SJSA1 (cell line): Measurements from ENCODE around the gene AKAP6. TPM values are rescaled to one million over a fixed set of nuclear protein-coding genes. Genes with fewer than 3 reads are reported as not detected.

Experiments used
- DNase-seq, 2 experiments: peaks; one replicate each; pipeline ENCODE4 v3.0.0-alpha.2; 2015 to 2020; ENCODE audit warnings: low spot score in 2 of 2, low read depth in 1 of 2
- H3K27ac ChIP-seq: fragments of 250-450 bp; sonication (Bioruptor Pico); 2 replicates; pipeline ENCODE4 v1.5.1; 2020; ENCODE audit warnings: mild to moderate bottlenecking, moderate library complexity
- H3K27me3 ChIP-seq: fragments of 250-450 bp; sonication (Bioruptor Pico); replicated peaks from 2 replicates; pipeline ENCODE4 v1.5.1; 2020; ENCODE audit warnings: mild to moderate bottlenecking, moderate library complexity
- H3K36me3 ChIP-seq: fragments of 250-450 bp; sonication (Bioruptor Pico); 2 replicates; pipeline ENCODE4 v1.5.1; 2020; ENCODE audit warnings: mild to moderate bottlenecking
- H3K4me1 ChIP-seq: fragments of 250-450 bp; sonication (Bioruptor Pico); replicated peaks from 2 replicates; pipeline ENCODE4 v1.6.1; 2021; ENCODE audit warnings: mild to moderate bottlenecking
- H3K4me3 ChIP-seq: fragments of 250-450 bp; sonication (Bioruptor Pico); 2 replicates; pipeline ENCODE4 v1.5.1; 2020; ENCODE audit warnings: mild to moderate bottlenecking
- H3K9me3 ChIP-seq: fragments of 250-450 bp; sonication (Bioruptor Pico); replicated peaks from 2 replicates; pipeline ENCODE4 v1.5.1; 2020; ENCODE audit warnings: mild to moderate bottlenecking
- total RNA-seq: library from RNA; depleted of rRNA; stranded (reverse); fragments of >200 nt; shearing (Covaris generic); gene quantifications from 2 replicates; pipeline ENCODE4 v1.2.3, GENCODE V29; 2014

AKAP6 gene
- total RNA-seq, 1 experiment from 2014 or later, result 3.8 TPM

DNA sequence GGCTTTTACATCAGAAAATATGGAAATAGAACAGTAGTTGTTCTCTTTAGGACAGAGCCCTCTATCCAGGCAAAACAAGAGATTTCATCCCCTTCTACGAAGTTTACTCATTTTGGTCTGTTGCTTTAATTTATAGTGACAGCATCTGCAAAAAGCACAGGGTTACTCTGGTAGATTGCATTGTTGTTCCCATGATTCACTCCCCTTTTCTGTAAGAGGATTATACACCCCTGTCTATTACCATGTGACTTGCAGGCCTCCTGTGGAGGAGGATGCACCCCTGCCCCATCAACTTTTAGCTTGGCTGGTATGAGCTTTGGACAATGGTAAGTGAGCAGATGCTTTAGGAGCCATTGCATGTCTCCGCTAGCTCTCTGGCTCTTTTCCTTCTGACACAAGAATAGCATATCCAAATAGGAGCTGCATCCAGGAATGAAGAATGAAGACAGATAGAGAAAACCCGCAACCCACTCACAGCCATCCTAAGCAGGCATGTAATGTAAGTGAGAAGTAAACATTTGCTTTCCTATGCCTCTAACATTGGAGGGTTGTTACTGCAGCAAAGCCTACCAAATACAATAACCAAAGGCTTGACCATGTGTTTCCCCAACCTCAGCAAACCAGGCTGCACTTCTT, 304.2 kb downstream of the AKAP6 start:
- Histone ChIP-seq H3K9me3 (no peaks in the 10 kb centered on the region), H3K27ac (no peak overlapping the region)
- no peak for DNase-seq

DNA sequence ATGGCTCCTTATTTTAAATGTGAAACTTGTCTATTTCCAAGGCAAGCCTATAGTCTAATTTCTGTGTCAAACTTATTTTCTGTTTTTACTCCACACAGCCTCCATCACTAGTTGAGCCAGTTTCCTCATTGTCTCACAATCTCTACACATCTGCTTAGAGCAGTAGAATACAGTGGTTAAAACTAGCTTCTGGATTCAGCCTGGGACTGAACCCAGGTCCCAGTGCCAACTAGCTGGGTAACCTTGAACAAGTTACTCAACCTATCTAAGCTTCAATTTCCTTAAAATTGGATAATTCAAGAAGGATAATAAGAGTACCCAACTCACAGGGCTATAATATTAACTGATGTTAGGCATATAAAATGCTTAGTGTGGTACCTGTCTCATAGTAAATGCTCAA, 304.8 kb downstream of the AKAP6 start:
- no peaks in the 10 kb centered on the region for H3K36me3 ChIP-seq
- H3K4me1 ChIP-seq, result no peaks in the 10 kb centered on the region
- no peak overlapping the region for H3K4me3 ChIP-seq
- no peak for DNase-seq
- H3K27me3 ChIP-seq, result no peaks in the 10 kb centered on the region
- no peaks in the 10 kb centered on the region for H3K9me3 ChIP-seq
- no peak overlapping the region for H3K27ac ChIP-seq

More for the DNA sequence above, 304.2 kb downstream of the AKAP6 start:
- Histone ChIP-seq H3K36me3 (no peaks in the 10 kb centered on the region), H3K4me3 (no peak overlapping the region), H3K27me3 (no peaks in the 10 kb centered on the region), H3K4me1 (no peaks in the 10 kb centered on the region)

DNA sequence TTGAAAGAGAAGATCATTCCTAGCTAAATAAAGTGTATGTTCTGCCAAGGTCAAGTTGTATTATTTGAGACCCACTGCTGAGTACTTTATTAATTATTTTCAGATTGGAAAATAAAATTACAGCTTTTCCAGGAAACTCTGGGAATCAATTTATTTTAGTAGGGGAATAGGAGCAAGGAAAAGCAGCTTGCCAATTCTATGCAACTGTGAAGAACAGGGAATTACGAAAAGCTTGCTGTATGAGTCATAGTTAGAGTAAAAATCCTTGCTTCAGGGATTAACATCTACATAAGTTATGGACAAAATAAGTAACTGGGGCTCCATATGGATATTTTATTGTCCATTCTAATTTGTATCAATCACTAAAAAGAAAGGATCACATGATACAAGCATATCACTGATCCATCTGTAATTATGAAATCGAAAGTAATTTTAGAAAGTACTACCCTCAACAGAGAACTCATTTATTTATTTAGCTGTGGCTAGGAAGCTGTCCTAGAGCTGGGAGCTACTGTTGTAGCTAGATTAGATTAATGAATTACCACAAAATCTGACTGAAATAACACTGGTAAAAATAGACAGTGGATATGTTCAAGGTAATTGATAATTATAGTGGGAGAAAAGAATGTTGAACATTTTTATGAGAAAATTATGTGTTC, 306.1 kb downstream of the AKAP6 start:
- Histone ChIP-seq H3K9me3 (no peaks in the 10 kb centered on the region), H3K27me3 (no peaks in the 10 kb centered on the region), H3K36me3 (no peaks in the 10 kb centered on the region), H3K4me1 (no peaks in the 10 kb centered on the region), H3K27ac (no peak overlapping the region), H3K4me3 (no peak overlapping the region)
- DNase-seq, result peak in 1 of 2 experiments; percentile 30

DNA sequence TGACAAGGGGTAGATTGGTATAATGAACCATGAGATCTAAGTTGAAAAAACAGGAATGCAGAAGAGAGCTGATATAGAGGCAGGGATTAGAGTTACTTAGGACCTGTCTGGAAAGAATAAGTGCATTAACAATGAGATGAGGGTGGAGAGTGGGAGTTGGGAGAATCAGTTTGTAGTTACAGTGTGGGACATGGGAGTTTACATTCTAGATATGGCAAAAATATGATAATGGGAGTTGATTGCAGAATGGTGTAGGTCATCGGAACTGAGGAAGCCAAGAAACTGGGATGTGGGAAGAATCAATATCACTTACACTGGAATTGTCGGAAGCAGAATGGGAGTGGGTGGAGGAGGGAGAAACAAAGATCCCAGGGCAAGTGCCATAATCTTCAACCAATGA, 308.5 kb downstream of the AKAP6 start:
- Histone ChIP-seq H3K36me3 (no peaks in the 10 kb centered on the region), H3K4me3 (no peak overlapping the region), H3K9me3 (no peaks in the 10 kb centered on the region), H3K27ac (no peak overlapping the region), H3K27me3 (no peaks in the 10 kb centered on the region; the same call in 1 of the 2 replicates), H3K4me1 (no peaks in the 10 kb centered on the region)
- no peak for DNase-seq

DNA sequence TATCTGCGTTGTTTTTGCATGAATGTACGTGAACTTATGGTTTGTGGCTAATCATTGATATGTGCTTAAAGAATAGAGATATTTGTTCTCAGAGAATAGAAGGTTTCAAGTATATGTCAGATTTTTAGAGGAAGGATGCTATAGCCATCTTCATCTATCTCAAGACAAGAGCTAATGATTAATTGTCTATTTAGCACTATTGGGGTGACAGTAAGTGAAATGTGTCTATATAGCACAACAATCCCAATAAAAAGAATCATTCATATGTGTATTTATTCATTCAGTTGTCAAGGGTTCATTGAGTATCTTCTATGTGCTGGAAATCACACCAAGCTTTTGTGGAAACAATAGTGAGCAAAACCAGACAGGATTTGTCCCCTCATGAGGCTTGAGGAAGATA, 310.1 kb downstream of the AKAP6 start:
- H3K36me3 ChIP-seq, result no peaks in the 10 kb centered on the region
- H3K4me3 ChIP-seq, result no peak overlapping the region
- H3K27me3 ChIP-seq, result no peaks in the 10 kb centered on the region; the same call in 1 of the 2 replicates
- no peaks in the 10 kb centered on the region for H3K9me3 ChIP-seq
- H3K4me1 ChIP-seq, result no peaks in the 10 kb centered on the region
- H3K27ac ChIP-seq, result no peak overlapping the region
- DNase-seq, result no peak

DNA sequence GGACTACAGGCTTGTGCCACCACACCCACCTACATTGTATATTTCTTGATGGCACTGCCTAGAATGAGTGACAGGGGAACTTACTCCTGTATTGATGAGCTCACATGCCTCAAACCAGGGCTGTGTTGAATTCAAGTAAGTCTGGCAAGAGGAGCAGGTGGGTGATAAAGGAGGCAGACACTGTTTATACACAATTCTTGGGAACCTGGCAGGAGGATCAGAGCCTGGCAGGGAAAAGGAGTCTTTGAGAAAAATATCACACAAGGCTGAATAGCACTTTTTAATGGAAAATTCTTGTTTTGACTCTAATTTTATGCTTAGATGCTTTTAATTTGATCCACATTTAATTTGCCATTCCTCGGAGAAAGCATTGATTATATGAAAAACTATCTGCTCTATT, 316.5 kb downstream of the AKAP6 start:
- Histone ChIP-seq H3K4me1 (no peaks in the 10 kb centered on the region), H3K4me3 (no peak overlapping the region), H3K9me3 (no peaks in the 10 kb centered on the region), H3K27me3 (no peaks in the 10 kb centered on the region; the same call in 1 of the 2 replicates), H3K27ac (no peak overlapping the region), H3K36me3 (no peaks in the 10 kb centered on the region)
- DNase-seq, result no peak

DNA sequence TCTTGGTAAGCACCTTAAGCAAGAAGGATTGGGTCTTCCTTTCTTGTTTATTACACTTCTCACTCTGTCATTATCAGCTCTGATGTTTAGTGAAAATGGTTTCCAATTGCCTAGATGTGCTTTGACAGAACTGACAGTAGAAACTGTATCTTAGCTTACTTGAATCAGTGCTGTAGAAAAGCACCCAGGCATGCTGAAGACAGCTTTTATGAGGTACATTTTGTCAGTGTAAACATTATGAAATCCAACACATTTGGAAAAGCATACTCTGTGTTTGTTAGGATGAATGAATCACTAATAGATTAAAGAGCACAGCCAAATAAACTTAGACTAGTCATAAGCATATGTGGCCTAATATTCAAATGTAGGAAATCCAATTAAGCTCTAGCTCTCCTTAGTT, 319.3 kb downstream of the AKAP6 start:
- Histone ChIP-seq H3K4me3 (no peak overlapping the region), H3K27me3 (no peaks in the 10 kb centered on the region), H3K36me3 (no peaks in the 10 kb centered on the region), H3K27ac (no peak overlapping the region), H3K9me3 (no peaks in the 10 kb centered on the region), H3K4me1 (no peaks in the 10 kb centered on the region)
- no peak for DNase-seq

DNA sequence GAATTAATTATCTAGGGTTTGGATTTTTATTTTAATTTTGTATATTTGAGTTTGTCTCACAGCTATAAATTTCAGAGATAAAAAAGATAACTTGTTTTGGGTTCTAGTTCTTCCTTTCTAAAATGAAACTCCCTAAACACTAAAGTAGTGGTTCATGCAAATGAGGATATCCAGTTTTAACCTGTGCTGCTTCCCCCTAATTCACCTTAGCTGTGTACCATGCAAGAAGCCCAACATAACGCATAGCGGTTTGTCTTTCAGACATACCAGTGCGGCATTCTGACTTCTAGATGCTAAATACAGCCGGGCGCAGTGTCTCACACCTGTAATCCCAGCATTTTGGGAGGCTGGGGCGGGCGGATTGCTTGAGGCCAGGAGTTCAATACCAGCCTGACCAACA, 320.9 kb downstream of the AKAP6 start:
- no peaks in the 10 kb centered on the region for H3K9me3 ChIP-seq
- no peaks in the 10 kb centered on the region for H3K4me1 ChIP-seq
- no peak for DNase-seq

DNA sequence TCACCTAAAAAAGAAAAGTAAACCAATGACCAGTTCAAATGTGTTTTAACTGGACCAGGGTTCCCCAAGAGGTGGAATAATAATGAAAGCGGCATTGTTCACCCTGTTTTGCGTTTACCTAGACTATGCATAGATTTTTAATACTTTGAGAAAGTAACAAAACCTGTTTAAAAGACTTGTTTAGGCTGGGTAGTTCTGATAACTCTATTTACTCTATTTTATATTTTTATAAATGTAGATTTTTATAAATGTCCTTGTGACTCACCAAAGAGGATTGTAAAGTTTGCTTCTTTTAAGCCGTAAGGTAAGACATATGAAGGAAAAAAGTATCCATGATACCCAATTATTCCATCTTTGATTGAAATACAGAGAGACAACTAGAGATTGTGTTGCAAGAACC, 321.6 kb downstream of the AKAP6 start:
- H3K36me3 ChIP-seq, result no peaks in the 10 kb centered on the region
- H3K4me3 ChIP-seq, result no peak overlapping the region
- H3K27ac ChIP-seq, result no peak overlapping the region
- no peak for DNase-seq
- no peaks in the 10 kb centered on the region for H3K9me3 ChIP-seq
- H3K4me1 ChIP-seq, result no peaks in the 10 kb centered on the region
- no peaks in the 10 kb centered on the region for H3K27me3 ChIP-seq

More for the DNA sequence above, 320.9 kb downstream of the AKAP6 start:
- no peak overlapping the region for H3K4me3 ChIP-seq
- H3K27me3 ChIP-seq, result no peaks in the 10 kb centered on the region
- no peak overlapping the region for H3K27ac ChIP-seq
- no peaks in the 10 kb centered on the region for H3K36me3 ChIP-seq

DNA sequence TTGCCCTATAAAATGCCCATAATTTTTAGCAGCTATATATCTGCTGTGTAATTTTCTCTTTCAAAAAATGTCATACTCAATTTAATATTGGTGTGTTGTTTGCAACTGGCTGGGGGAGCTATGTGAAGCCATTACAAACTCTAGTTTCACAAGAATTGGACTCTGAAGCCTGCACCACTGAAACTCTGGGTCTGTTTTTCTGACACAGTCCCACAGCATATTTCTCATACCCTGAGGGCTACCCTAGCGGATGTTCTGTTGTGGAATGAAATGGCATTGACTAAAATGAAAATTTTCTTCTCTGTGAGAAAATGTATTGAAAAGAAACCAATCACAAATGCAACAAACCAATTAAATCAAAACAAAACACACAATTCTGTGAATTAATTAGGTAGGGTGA, 325.0 kb downstream of the AKAP6 start:
- DNase-seq, result no peak

DNA sequence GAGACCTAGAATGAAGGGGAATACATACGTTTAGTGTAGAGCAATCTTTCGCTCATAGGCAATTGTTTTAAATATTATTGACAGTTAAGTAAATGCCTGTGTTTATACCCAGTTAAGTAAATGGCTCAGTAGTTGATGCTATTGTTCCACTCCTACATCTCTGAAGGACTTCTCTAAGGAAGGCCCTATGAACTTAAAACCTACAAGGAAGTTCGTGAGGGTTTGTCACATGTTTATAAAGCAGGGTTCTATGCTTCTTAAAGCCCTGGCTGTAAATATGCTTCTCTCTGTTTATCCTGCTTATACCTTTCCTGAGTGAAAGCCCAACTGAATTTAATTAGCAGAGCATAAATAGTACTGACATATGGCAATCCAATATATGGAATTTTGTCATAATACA, 327.5 kb downstream of the AKAP6 start:
- H3K4me1 ChIP-seq, result no peaks in the 10 kb centered on the region
- no peaks in the 10 kb centered on the region for H3K9me3 ChIP-seq
- no peaks in the 10 kb centered on the region for H3K36me3 ChIP-seq
- no peak overlapping the region for H3K27ac ChIP-seq
- H3K4me3 ChIP-seq, result no peak overlapping the region
- no peaks in the 10 kb centered on the region for H3K27me3 ChIP-seq
- no peak for DNase-seq

More for the DNA sequence above, 325.0 kb downstream of the AKAP6 start:
- Histone ChIP-seq H3K9me3 (no peaks in the 10 kb centered on the region), H3K4me3 (no peak overlapping the region), H3K4me1 (no peaks in the 10 kb centered on the region), H3K27ac (no peak overlapping the region), H3K36me3 (no peaks in the 10 kb centered on the region), H3K27me3 (no peaks in the 10 kb centered on the region)

DNA sequence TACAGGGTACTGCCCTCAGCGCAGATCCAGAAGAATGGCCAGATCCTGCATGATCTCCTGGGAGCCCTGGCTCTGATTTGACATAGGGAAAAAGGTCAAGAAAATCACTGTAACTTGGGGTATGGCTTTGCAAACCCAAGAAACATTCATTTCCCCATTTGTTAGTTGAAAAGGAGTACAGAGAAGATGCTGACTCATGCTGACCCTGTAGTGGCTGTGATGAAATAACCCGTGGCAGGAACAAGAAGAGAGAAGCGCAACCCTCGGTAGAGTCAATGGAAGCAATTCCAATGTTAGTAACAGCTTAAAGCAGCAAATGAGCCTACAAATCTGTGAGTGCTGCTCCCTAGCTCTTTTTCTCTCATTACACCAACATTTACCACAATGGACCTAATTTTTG, 328.0 kb downstream of the AKAP6 start:
- no peak for DNase-seq
- no peaks in the 10 kb centered on the region for H3K27me3 ChIP-seq
- no peaks in the 10 kb centered on the region for H3K9me3 ChIP-seq
- H3K4me1 ChIP-seq, result no peaks in the 10 kb centered on the region
- H3K4me3 ChIP-seq, result no peak overlapping the region
- no peak overlapping the region for H3K27ac ChIP-seq
- no peaks in the 10 kb centered on the region for H3K36me3 ChIP-seq

DNA sequence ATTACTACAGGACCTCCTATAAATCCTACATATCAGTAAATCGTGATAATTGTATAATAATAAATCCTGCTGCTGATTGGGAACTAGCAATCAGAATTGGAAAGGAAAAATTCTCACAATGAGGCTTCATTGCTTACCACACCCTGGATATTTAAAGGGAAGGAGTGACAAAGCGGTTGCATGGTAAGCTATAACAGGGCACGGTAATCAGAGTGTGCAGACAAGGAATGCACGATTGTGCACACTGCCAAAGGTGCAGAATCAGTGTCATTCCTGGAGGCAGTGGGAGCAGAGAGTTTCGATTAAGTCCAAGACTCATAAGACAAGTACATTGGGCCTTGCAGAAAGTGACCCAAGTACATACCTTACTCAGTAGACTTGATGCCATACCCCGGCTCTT, 332.1 kb downstream of the AKAP6 start:
- no peak for DNase-seq
- no peaks in the 10 kb centered on the region for H3K4me1 ChIP-seq
- no peaks in the 10 kb centered on the region for H3K9me3 ChIP-seq

DNA sequence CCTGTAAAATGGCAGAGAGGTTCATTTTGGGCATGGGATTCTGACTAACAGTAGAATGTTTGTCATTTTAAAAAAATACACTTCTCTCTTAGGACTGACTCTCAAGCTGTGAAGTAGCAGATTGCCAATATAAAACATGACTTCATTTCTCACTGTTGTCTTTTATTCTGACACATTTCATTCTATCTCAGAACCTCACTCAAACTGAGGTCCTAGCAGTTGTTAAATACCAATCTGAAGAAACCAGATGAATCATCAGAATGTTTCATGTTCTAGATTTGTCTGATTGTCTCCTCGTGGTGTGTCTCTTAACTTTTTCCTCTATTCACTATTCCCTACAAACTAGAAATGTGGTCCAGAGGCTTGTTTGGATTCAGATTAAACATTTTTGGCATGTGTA, 333.1 kb downstream of the AKAP6 start:
- H3K9me3 ChIP-seq, result no peaks in the 10 kb centered on the region
- H3K27me3 ChIP-seq, result no peaks in the 10 kb centered on the region
- H3K27ac ChIP-seq, result no peak overlapping the region
- H3K4me1 ChIP-seq, result no peaks in the 10 kb centered on the region
- no peak for DNase-seq
- H3K4me3 ChIP-seq, result no peak overlapping the region
- no peaks in the 10 kb centered on the region for H3K36me3 ChIP-seq

More for the DNA sequence above, 332.1 kb downstream of the AKAP6 start:
- H3K27ac ChIP-seq, result no peak overlapping the region
- no peaks in the 10 kb centered on the region for H3K27me3 ChIP-seq
- H3K4me3 ChIP-seq, result no peak overlapping the region
- no peaks in the 10 kb centered on the region for H3K36me3 ChIP-seq
